ENCODE results near the gene FAM124A. TPM values are rescaled to one million over a fixed set of nuclear protein-coding genes. Genes with fewer than 3 reads are reported as not detected.

Gene FAM124A
- total and polyA plus RNA-seq, 2 of the 8 experiments (the other 6 are each of a cell fraction or from before 2014, with no cell fraction given), result 40.7 to 49.9 TPM

- TF ChIP-seq ATF2 (IDR thresholded peaks at IDR 0.05; ENCODE audit: low read length) (no peak), MAFK (IDR thresholded peaks at IDR 0.05; ENCODE audit: low read depth, low read length) (no peak), KDM1A (IDR thresholded peaks at IDR 0.05; ENCODE audit: borderline replicate concordance, low read length) (no peak), HDAC6 (IDR thresholded peaks at IDR 0.05; ENCODE audit: low read depth, low read length) (no peak), CEBPB (IDR thresholded peaks at IDR 0.05; ENCODE audit: low read depth, low read length) (no peak), SIRT6 (IDR thresholded peaks at IDR 0.05; ENCODE audit: low read length) (no peak)
These were observed 102.7 kb downstream of the FAM124A start (continued) for GRCh38 chr13:51324714-51325420.

Data from H1 (cell line).